Keratinocyte (primary cell): ENCODE results near the gene VAV2.

ENCODE experiments used
- EZH2 ChIP-seq: IDR thresholded peaks from one replicate; pipeline ENCODE4 v1.6.1; 2012; ENCODE audit warnings: inconsistent platforms, mild to moderate bottlenecking, low read length, moderate library complexity
- TF ChIP-seq, protein P1 (sequence below), 3 experiments: IDR thresholded peaks in 1 of 3; conservative IDR thresholded peaks in 1 of 3; optimal IDR thresholded peaks in 1 of 3; 2 replicates in 2 of 3; 3 replicates in 1 of 3; pipeline versions ENCODE3 to v1.5.1; 2011; ENCODE audit warnings: low read length in 3 of 3, mild to moderate bottlenecking in 3 of 3, moderate library complexity in 2 of 3, control low read depth in 1 of 3, inconsistent platforms in 1 of 3; ENCODE audit not compliant: insufficient read depth in 2 of 3; ENCODE audit errors: extremely low read depth in 1 of 3

DNA sequence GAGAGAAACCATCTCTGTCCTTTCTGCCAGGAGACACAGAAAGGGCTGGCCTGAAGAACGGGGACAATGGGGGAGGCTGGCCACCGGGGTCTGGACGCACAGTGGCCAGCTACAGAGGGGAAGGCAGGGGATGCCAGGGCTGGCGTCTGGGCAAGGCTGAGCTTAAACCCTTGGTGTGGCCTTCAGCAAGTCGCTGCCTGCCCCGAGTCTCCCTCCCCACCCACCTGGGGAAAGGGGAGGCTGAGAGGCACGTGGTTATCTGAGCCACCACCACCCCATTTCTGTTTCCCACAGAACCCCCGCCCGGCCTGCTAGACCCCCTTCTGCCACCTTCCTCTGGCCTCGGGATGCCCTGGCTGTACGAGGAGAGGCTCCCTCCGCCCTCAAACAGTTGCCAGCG lies 115.3 kb downstream of the VAV2 start:
- TF ChIP-seq, protein P1, sequence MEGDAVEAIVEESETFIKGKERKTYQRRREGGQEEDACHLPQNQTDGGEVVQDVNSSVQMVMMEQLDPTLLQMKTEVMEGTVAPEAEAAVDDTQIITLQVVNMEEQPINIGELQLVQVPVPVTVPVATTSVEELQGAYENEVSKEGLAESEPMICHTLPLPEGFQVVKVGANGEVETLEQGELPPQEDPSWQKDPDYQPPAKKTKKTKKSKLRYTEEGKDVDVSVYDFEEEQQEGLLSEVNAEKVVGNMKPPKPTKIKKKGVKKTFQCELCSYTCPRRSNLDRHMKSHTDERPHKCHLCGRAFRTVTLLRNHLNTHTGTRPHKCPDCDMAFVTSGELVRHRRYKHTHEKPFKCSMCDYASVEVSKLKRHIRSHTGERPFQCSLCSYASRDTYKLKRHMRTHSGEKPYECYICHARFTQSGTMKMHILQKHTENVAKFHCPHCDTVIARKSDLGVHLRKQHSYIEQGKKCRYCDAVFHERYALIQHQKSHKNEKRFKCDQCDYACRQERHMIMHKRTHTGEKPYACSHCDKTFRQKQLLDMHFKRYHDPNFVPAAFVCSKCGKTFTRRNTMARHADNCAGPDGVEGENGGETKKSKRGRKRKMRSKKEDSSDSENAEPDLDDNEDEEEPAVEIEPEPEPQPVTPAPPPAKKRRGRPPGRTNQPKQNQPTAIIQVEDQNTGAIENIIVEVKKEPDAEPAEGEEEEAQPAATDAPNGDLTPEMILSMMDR (optimal IDR thresholded peaks at IDR 0.05 in 1 of 3, IDR thresholded peaks at IDR 0.05 in 1 of 3, conservative IDR thresholded peaks at IDR 0.05 in 1 of 3; ENCODE audit: extremely low read depth in 1 of 3, insufficient read depth in 2 of 3, low read length in 3 of 3), result no peak
- TF ChIP-seq EZH2, result no peak
